ENCODE data around the gene CTXN3. TPM values are rescaled to one million over a fixed set of nuclear protein-coding genes. Genes with fewer than 3 reads are reported as not detected.

CTXN3 gene
- total RNA-seq, 2 donors from 2014 or later, result not detected

GRCh38 chr5:127602896-127603844 is 45.7 kb upstream of the CTXN3 start:
- no peak for TF ChIP-seq CTCF (IDR thresholded peaks at IDR 0.05)
- Histone ChIP-seq H3K4me1 (no peaks in the 10 kb centered on the region), H3K27me3 (no peaks in the 10 kb centered on the region), H3K9ac (ENCODE audit: low read depth in 2 of 2, low read length in 2 of 2) (no peak overlapping the region), H3K36me3 (no peaks in the 10 kb centered on the region), H3K27ac (no peak overlapping the region), H3K4me3 (no peak overlapping the region), H3K9me3 (no peaks in the 10 kb centered on the region)
- DNase-seq, result no peak
- intact Hi-C loops (cut with DNase I), result no loop called here

- no peak overlapping the region for H3K9ac ChIP-seq (ENCODE audit: low read depth in 2 of 2, low read length in 2 of 2)
- no peak overlapping the region for H3K4me3 ChIP-seq
- H3K27ac ChIP-seq, result no peak overlapping the region
- intact Hi-C loops (cut with DNase I), result no loop called here
- no peaks in the 10 kb centered on the region for H3K27me3 ChIP-seq
- no peak for DNase-seq
- H3K36me3 ChIP-seq, result no peaks in the 10 kb centered on the region
- no peak for TF ChIP-seq CTCF (IDR thresholded peaks at IDR 0.05)
- H3K4me1 ChIP-seq, result no peaks in the 10 kb centered on the region
- H3K9me3 ChIP-seq, result no peaks in the 10 kb centered on the region
Observed at GRCh38 chr5:127608077-127608660, 40.7 kb upstream of the CTXN3 start.

- DNase-seq, result no peak
- Histone ChIP-seq H3K36me3 (no peaks in the 10 kb centered on the region), H3K9ac (ENCODE audit: low read depth in 2 of 2, low read length in 2 of 2) (no peak overlapping the region), H3K9me3 (no peaks in the 10 kb centered on the region), H3K4me3 (no peak overlapping the region), H3K27ac (no peak overlapping the region), H3K27me3 (no peaks in the 10 kb centered on the region), H3K4me1 (no peaks in the 10 kb centered on the region)
- intact Hi-C loops (cut with DNase I), result no loop called here
- TF ChIP-seq CTCF (IDR thresholded peaks at IDR 0.05), result no peak
Observed at GRCh38 chr5:127609011-127609410, 39.9 kb upstream of the CTXN3 start.

GRCh38 chr5:127609957-127610356 is 38.9 kb upstream of the CTXN3 start:
- TF ChIP-seq CTCF (IDR thresholded peaks at IDR 0.05), result no peak
- no peak for DNase-seq
- H3K27ac ChIP-seq, result no peak overlapping the region
- H3K9me3 ChIP-seq, result no peaks in the 10 kb centered on the region
- H3K27me3 ChIP-seq, result no peaks in the 10 kb centered on the region
- no peaks in the 10 kb centered on the region for H3K4me1 ChIP-seq
- intact Hi-C loops (cut with DNase I), result no loop called here
- no peaks in the 10 kb centered on the region for H3K36me3 ChIP-seq
- H3K4me3 ChIP-seq, result no peak overlapping the region
- no peak overlapping the region for H3K9ac ChIP-seq (ENCODE audit: low read depth in 2 of 2, low read length in 2 of 2)

GRCh38 chr5:127612441-127613141 is 36.3 kb upstream of the CTXN3 start:
- intact Hi-C loops (cut with DNase I), result no loop called here
- H3K4me1 ChIP-seq, result no peaks in the 10 kb centered on the region
- no peak overlapping the region for H3K27ac ChIP-seq
- no peaks in the 10 kb centered on the region for H3K27me3 ChIP-seq
- no peak for DNase-seq
- no peak for TF ChIP-seq CTCF (IDR thresholded peaks at IDR 0.05)
- H3K9me3 ChIP-seq, result no peaks in the 10 kb centered on the region
- H3K9ac ChIP-seq (ENCODE audit: low read depth in 2 of 2, low read length in 2 of 2), result no peak overlapping the region
- no peak overlapping the region for H3K4me3 ChIP-seq
- H3K36me3 ChIP-seq, result no peaks in the 10 kb centered on the region

All from colonic mucosa (tissue), 4 donors.